Measurements from ENCODE around the gene CD2. TPM values are rescaled to one million over a fixed set of nuclear protein-coding genes. Genes with fewer than 3 reads are reported as not detected.

The CD2 gene
- total RNA-seq, 4 donors from 2014 or later, result 0.35 to 1.2 (median 1.0) TPM; not detected in 1

DNA sequence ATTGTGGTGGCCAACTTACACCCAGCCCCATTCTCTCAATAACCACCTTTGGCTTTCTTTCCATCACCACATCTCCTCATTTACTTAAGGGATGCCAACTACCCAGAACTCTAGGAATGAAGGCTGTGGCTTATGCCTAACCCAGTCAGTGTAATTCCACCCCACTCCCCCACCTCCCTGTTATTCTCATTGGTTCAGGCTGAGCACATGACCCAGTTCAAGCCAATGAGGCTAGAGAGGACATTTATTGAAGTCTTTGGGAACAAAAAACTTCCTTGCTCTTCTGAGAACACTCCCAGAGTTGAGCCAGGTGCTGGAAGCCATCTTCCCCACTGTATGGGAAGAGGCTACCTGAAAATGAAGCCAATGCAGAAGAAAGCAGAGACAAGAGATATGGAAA, 22.8 kb upstream of the CD2 start:
- no peaks in the 10 kb centered on the region for H3K27me3 ChIP-seq
- no peak overlapping the region for H3K27ac ChIP-seq
- no peak overlapping the region for H3K4me3 ChIP-seq
- no peaks in the 10 kb centered on the region for H3K4me1 ChIP-seq
- DNase-seq, result no peak
- no peaks in the 10 kb centered on the region for H3K36me3 ChIP-seq
- no peaks in the 10 kb centered on the region for H3K9me3 ChIP-seq
- intact Hi-C loops (cut with DNase I; ENCODE audit: low total_unique reads), result no loop called here
- TF ChIP-seq POLR2A (IDR thresholded peaks at IDR 0.05), result no peak
- TF ChIP-seq, protein P1, sequence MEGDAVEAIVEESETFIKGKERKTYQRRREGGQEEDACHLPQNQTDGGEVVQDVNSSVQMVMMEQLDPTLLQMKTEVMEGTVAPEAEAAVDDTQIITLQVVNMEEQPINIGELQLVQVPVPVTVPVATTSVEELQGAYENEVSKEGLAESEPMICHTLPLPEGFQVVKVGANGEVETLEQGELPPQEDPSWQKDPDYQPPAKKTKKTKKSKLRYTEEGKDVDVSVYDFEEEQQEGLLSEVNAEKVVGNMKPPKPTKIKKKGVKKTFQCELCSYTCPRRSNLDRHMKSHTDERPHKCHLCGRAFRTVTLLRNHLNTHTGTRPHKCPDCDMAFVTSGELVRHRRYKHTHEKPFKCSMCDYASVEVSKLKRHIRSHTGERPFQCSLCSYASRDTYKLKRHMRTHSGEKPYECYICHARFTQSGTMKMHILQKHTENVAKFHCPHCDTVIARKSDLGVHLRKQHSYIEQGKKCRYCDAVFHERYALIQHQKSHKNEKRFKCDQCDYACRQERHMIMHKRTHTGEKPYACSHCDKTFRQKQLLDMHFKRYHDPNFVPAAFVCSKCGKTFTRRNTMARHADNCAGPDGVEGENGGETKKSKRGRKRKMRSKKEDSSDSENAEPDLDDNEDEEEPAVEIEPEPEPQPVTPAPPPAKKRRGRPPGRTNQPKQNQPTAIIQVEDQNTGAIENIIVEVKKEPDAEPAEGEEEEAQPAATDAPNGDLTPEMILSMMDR (IDR thresholded peaks at IDR 0.05), result no peak

DNA sequence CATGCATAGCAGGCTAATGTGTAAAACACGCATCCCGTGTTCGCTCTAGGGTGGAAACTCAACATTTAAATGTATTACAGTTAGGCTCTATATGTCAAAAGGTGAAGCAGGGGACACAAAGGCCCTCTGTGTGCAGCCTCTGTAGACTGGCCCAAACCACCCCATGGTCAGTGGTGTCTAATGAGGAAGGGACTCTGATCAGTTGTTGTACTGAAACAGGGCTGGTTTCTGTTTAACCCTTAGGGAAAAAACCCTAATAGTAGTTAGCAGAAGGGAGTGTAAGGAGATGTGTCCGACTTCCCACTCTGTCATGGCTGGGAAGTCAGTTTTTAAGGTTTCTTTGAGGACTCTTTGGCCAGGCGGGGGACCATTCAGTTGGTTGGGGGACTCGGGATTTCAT, 21.5 kb upstream of the CD2 start:
- no peak overlapping the region for H3K27ac ChIP-seq
- H3K27me3 ChIP-seq, result no peaks in the 10 kb centered on the region
- intact Hi-C loops (cut with DNase I; ENCODE audit: low total_unique reads), result no loop called here
- H3K4me1 ChIP-seq, result no peaks in the 10 kb centered on the region
- no peak overlapping the region for H3K4me3 ChIP-seq
- TF ChIP-seq, protein P1 (IDR thresholded peaks at IDR 0.05), result no peak
- TF ChIP-seq POLR2A (IDR thresholded peaks at IDR 0.05), result no peak
- no peak for DNase-seq
- no peaks in the 10 kb centered on the region for H3K9me3 ChIP-seq
- H3K36me3 ChIP-seq, result no peaks in the 10 kb centered on the region

DNA sequence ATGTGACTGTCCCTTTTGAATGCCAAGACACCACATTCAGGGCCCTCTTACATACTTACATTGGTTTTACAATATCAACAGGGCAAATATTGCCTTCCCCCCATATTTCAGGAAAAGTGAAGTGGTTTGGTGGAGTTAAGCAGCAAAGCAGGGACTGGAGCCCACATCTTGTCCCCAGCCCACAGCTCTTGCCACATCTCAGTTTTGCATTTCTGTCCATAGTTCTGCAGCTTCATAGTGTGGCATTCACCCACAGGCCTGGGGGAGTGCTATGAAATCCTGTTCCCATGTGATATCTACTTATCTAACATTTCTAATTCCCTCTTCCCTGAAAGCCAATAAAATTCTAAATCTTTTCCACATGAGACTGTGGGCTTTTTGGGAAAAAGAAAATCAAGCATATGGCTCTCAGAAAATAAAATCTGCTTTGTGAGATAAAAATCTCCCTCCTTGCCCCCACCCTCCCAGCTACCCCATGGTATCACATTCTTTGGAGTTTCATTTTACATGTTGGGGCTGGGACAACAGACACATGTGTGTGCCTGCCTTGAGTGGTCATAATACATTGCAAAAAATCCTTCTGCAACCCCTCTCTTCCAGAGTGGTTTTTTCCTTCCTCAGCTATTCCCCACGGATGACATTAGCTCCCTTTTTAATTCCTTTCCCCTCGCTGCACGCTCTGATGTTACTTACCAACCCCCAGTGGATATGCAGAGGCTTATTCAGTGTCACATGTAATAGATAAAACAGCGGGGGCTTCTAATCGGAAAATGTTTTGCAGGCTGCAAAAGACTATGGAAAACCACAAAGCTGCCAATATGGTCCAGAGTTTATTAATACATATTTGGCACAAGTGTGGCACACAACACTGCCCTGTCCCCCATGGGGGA, 20.5 kb upstream of the CD2 start:
- intact Hi-C loops (cut with DNase I; ENCODE audit: low total_unique reads), result no loop called here
- no peaks in the 10 kb centered on the region for H3K27me3 ChIP-seq
- H3K36me3 ChIP-seq, result no peaks in the 10 kb centered on the region
- H3K4me1 ChIP-seq, result no peaks in the 10 kb centered on the region
- DNase-seq, result no peak
- no peaks in the 10 kb centered on the region for H3K9me3 ChIP-seq
- H3K4me3 ChIP-seq, result no peak overlapping the region
- no peak for TF ChIP-seq POLR2A (IDR thresholded peaks at IDR 0.05)
- TF ChIP-seq, protein P1 (IDR thresholded peaks at IDR 0.05), result no peak
- no peak overlapping the region for H3K27ac ChIP-seq

DNA sequence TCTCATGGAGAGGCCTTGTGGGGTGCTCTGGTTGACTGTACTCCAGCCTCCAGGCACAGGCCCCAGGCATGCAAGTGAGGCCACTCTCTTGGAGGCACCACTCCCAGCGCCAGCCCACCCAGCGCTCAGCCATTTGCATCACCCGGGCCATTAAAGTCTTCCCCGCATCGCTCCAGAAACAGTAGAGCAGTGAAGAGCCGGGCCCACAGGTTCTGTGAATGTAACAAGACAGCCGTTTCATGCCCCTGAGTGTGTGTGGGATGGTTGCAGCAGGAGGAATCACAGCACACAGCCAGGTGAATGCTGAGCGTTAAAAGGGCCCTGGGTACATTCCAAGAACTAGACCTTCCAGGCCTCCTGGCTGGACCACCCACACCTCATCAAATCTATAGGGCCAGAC, 19.0 kb upstream of the CD2 start:
- Histone ChIP-seq H3K9me3 (no peaks in the 10 kb centered on the region), H3K27me3 (no peaks in the 10 kb centered on the region), H3K27ac (no peak overlapping the region), H3K4me3 (no peak overlapping the region), H3K36me3 (no peaks in the 10 kb centered on the region), H3K4me1 (no peaks in the 10 kb centered on the region)
- DNase-seq, result no peak
- TF ChIP-seq POLR2A (IDR thresholded peaks at IDR 0.05), result no peak
- TF ChIP-seq, protein P1 (IDR thresholded peaks at IDR 0.05), result no peak
- intact Hi-C loops (cut with DNase I; ENCODE audit: low total_unique reads), result loop anchor here (5.0 kb wide), 1 partner anchor 322 kb away; no protein-coding TSS in a partner anchor

All from uterus (tissue), 4 donors.